T-helper 1 cell treated with Interleukin-12 subunit alpha and Interleukin-12 subunit beta and Interleukin-4 antibody, amounts not matched to agents 30 ng/mL and 1 ng/mL, for 36 hours (primary cell): ENCODE measurements around the gene KCNC3. TPM values are rescaled to one million over a fixed set of nuclear protein-coding genes. Genes with fewer than 3 reads are reported as not detected.

ENCODE experiments used
- intact Hi-C: fragments of 100-400 bp; cut with micrococcal nuclease; formaldehyde crosslinking; loops from one replicate; pipeline ENCODE4 v1.15.1; 2024
- total RNA-seq: library from RNA; stranded (reverse); gene quantifications from 2 replicates; pipeline ENCODE4 v1.2.3, GENCODE V29; 2022

Gene KCNC3
- total RNA-seq = 16.0 and 17.2 TPM in 2 replicates

- intact Hi-C loops = loop anchor here (1.0 to 5.0 kb wide), 15 partner anchors 28 to 687 kb away; partner anchors contain the start of genes EMC10, GARIN5A, JOSD2 and NR1H2
Observed at GRCh38 chr19:50329146-50329925, at the start of gene KCNC3. Gene KCNC3, minus strand, starts transcription at chr19:50329377. Its CDS starts 295 bp downstream, at chr19:50329082.

GRCh38 chr19:50378863-50379236 lies 49.7 kb upstream of the KCNC3 start:
- intact Hi-C loops = no loop called here

DNA sequence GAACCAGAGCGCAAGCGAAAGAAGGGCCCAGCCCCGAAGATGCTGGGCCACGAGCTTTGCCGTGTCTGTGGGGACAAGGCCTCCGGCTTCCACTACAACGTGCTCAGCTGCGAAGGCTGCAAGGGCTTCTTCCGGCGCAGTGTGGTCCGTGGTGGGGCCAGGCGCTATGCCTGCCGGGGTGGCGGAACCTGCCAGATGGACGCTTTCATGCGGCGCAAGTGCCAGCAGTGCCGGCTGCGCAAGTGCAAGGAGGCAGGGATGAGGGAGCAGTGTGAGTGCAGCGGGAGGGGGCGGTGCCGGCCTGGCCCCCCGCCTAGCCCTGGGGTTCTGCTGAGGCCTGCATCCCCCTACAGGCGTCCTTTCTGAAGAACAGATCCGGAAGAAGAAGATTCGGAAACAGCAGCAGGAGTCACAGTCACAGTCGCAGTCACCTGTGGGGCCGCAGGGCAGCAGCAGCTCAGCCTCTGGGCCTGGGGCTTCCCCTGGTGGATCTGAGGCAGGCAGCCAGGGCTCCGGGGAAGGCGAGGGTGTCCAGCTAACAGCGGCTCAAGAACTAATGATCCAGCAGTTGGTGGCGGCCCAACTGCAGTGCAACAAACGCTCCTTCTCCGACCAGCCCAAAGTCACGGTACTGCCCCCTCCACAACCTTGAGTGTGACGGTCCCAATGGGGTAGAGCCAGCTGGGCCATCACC lies 49.1 kb upstream of the KCNC3 start:
- intact Hi-C loops = no loop called here

- intact Hi-C loops = loop anchor here (2.0 kb wide), 5 partner anchors 53 to 509 kb away; partner anchors contain the start of genes AKT1S1 and TBC1D17
Observed at GRCh38 chr19:50377517-50377916, 48.3 kb upstream of the KCNC3 start.

DNA sequence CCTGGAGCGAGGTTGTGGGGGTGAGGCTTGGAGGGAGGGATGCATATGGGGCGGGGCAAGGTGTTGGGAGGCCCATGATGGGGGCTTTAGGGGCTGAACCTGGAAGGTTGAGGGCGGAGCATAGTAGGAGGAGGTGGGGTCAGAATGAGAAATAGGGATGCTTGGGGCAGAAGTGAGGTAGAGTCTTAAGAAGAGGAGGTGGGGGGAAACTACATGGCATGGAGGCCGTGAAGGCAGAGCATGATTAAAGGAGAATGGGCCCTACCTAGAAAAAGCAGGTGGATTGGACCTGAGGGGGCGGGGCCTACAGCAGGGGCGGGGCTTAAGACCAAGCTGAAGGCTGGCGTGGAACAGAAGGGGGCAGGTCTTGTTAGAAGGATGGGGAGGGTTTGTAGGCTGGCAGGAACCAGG lies 47.9 kb upstream of the KCNC3 start:
- intact Hi-C loops = loop anchor here (2.0 kb wide), 5 partner anchors 54 to 508 kb away; partner anchors contain the start of genes AKT1S1 and TBC1D17

DNA sequence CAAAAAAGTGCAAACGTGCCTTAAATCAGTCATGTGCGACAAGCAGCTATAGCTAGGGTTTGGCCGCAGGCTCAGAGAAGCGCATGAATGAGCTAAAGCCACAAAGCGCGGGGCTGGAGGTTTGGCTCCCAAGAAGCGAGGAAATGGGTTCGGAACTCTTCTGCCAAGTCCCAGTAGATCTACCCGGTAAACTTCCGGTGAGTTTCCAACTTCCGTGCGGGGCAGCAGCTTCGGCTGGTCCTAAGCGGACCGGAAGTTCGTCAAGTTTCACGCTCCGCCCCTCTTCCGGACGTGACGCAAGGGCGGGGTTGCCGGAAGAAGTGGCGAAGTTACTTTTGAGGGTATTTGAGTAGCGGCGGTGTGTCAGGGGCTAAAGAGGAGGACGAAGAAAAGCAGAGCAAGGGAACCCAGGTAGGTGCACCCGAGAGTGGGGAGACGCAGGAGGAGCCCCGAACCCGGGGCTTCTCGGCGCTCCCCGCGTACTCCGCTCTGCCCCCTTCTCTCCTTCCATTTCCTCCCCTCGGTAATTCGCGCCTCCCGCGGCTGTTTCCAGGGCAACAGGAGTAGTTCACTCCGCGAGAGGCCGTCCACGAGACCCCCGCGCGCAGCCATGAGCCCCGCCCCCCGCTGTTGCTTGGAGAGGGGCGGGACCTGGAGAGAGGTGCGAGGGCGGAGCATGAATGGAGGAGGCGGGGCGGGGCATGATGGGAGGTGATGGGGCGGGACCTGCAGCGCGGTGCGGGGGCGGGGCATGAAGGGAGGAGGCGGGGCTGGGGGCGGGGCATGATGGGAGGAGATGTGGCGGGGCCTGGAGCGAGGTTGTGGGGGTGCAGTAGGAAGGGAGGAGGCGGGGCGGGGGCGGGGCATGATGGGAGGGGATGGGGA lies 47.2 kb upstream of the KCNC3 start, which contains the start of gene NR1H2:
NR1H2 (plus strand) TSS at position 292 of the 885 bp plus-strand sequence. CDS start 1,149 bp downstream, outside the sequence.
- intact Hi-C loops = loop anchor here (1.0 to 2.0 kb wide), 13 partner anchors 8 to 508 kb away; partner anchors contain the start of genes AKT1S1, EMC10, GARIN5A and JOSD2

- intact Hi-C loops = no loop called here
Observed at GRCh38 chr19:50371914-50372475, 42.8 kb upstream of the KCNC3 start.

DNA sequence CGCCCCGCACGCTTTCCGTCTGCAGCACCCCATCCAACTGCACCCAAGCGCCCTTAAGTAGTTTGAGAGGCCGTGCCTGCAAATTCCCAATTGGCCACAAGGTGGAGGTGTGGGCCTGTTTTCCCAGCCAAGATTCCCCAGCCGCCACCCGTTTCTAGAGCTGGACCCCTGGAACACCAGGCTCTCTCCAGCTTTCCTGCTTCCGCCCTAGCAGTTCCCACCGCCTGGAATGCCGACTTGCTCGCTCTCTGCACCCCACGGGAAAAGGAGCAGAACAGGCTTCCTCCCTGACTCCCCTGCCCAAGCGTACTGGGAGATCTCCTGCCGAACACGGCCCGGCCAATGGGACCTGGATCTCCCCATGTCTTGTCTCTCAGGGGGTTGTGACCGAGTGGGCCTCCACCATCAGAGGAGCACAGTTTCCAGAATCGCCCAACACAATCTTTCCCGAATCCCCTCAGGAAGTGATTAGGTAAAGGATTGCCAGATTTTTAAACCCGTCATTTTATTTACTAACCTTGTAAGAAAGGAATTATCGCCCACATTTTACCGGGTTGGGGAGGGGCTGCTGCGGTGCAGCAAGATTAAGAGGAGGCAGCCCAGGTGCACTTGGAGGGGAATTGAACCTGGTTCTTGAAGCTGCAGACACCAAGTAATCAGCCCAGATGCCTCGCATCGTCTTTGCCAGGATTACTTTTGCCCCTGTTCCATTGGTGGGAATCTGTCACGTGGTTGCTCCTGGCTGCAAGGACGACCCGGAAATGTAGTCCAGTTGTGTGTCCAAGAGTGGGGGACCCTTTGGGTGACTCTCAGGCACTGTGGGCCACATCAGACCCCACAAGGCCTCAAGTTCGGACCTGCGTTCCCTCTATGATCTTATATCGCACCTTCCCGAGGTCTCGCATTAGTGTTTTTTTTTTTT lies 39.7 kb upstream of the KCNC3 start:
- intact Hi-C loops = loop anchor here (1.0 to 2.0 kb wide), 8 partner anchors 7 to 414 kb away; partner anchors contain the start of genes EMC10, GARIN5A, NR1H2 and POLD1

- intact Hi-C loops = no loop called here
Observed at GRCh38 chr19:50365434-50366306, 36.5 kb upstream of the KCNC3 start, which contains the start of gene NAPSA. Gene NAPSA, minus strand, starts transcription at chr19:50365639. Its CDS starts 18 bp downstream, at chr19:50365621.

DNA sequence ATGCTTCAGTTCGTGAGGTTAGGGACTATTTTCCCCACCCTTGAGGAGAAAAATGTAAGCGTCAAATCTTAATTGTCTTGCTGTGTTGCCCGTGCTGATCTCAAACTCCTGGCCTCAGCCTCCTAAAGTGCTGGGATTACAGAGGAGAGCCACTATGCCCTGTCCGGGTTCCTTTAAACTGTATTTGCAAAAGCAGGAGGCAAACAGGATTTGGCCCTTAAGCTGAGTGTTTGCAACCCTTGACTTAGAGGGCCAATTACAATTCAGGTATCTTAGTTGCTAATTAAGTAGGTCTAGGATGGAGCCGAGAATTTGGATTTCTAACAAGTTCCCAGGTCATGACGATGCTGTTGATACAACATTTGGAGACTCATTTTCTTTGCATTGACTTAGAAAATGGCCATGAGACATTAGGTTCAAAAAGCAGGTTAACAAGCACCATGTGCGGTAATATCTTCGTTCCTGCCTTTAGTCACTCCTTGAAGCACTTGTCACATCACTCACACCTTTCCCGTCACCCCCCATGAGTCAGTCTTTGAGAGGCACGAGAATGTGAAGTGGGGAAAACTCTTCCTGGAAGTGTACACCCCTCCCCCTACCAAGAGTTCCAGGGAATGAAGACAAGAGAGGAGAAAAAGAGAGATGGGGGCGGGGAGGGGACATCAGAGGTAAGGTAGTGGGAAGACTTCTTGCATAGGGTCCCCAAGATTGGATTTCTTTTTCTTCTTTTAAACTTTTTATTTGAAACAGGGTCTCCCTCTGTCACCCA lies 33.7 kb upstream of the KCNC3 start:
- intact Hi-C loops = no loop called here

- intact Hi-C loops = no loop called here
Observed at GRCh38 chr19:50362030-50362412, 32.8 kb upstream of the KCNC3 start.

- intact Hi-C loops = loop anchor here (1.0 kb wide), 1 partner anchor 150 kb away; the partner anchor contains the start of gene JOSD2
Observed at GRCh38 chr19:50361290-50362029, 32.3 kb upstream of the KCNC3 start.

DNA sequence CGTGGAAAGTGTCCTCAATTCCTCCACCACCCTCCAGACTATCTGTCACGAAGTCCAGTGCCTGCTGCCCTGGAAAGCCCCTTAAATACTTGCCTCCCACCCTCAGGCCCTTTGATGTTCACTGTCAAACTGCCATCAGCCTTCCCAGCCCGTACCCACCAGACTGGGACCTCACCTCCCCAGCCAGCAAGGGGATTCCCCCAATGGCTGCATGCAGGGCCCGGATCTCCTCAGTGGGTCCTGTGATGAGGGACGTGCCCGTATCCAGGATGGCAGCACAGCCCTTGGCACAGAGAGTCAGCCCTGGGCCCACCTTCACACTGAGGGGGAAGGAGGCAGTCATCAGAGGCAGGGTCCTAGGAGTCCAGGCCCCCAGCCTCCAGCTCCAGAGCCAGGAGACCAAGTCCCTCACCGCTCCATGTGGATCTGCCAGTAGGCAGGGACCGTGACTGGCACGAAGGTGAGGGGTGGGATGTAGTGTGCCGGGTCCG lies 30.2 kb upstream of the KCNC3 start:
- intact Hi-C loops = no loop called here

DNA sequence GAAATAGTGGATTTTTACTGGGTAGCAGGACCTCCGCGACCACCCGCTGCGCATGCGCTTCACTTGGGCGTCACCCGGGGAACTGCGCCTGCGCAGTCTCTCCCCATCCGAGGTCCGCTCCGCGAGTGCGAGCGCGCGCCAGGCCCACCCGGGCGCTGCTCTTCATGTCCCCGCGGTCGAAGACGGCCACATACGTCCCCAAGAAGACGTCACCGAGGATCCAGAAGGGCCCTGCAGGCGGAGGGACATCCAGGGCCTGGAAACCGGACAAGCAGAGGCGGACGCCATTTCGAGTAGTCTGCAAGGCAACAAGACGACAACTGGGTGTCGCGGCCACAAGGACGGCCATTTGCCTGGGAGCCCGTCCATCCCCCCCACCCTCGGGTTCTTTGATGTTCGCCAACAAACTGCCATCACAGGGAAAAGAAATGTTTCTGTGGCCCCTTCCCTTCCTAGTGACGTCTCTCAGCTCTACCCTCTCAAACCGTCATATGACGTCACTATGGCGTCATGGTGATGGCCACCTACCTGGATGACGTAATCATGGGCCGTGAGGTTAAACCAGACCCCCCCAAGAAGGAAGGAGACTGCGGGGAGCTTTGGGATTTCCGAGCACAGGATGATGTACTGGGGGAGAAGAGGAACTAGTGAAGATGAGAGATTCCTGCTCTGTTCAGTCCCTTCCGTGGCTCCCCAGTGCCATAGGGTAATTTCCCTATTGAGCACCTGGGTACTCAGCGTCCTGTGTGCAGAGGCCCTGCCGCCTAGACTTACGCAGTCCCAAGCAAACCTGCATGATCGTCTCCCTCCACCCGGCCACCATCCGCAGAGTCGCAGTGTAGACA lies 29.5 kb upstream of the KCNC3 start:
- intact Hi-C loops = no loop called here

GRCh38 chr19:50357178-50358100 lies 28.3 kb upstream of the KCNC3 start:
- intact Hi-C loops = loop anchor here (1.0 to 2.0 kb wide), 14 partner anchors 11 to 565 kb away; partner anchors contain the start of genes EMC10, GARIN5A, JOSD2 and KCNC3
